HEK293 (cell line): ENCODE data around the gene ADSL.
A peak's percentile ranks its signal among the peaks of the same experiment; 100 is the strongest.

ENCODE experiments used
- CTCF ChIA-PET: fragments of 350-600 bp; formaldehyde crosslinking; extraction: SDS; loops from one replicate; lab custom pipeline; 2021; ENCODE audit warnings: antibody characterized with exemption; lab: Yijun Ruan, JAX
- POLR2A ChIA-PET: fragments of 300-600 bp; formaldehyde crosslinking; extraction: SDS; loops from one replicate; lab custom pipeline; 2020; ENCODE audit warnings: antibody characterized with exemption, inconsistent platforms; lab: Yijun Ruan, JAX
- H3K27ac ChIP-seq: fragments of 200-500 bp; sonication (Bioruptor generic); 2 replicates; pipeline ENCODE4 v1.5.1; 2014; ENCODE audit warnings: low read depth, low read length, control low read depth, inconsistent platforms; ENCODE audit errors: extremely low read depth
- H3K36me3 ChIP-seq, 2 experiments: fragments of 200-500 bp in 1 of 2; sonication (Bioruptor generic) in 1 of 2; 1 replicate in 1 of 2; 2 replicates in 1 of 2; pipeline ENCODE4 v1.5.1; 2014 to 2017; ENCODE audit warnings: inconsistent platforms in 2 of 2, low read length in 2 of 2; ENCODE audit not compliant: control insufficient read depth in 2 of 2, insufficient read depth in 1 of 2
- H3K4me1 ChIP-seq: fragments of 200-500 bp; sonication (Bioruptor generic); 2 replicates; pipeline ENCODE4 v1.5.1; 2014; ENCODE audit warnings: mild to moderate bottlenecking, low read length, inconsistent platforms; ENCODE audit not compliant: control insufficient read depth, insufficient read depth
- H3K4me3 ChIP-seq: 2 replicates; pipeline ENCODE4 v1.5.1; 2011; ENCODE audit warnings: low read depth, mild to moderate bottlenecking, control low read depth, low read length, moderate library complexity
- H3K9me3 ChIP-seq: fragments of 200-500 bp; sonication (Bioruptor generic); 2 replicates; pipeline ENCODE4 v1.5.1; 2014; ENCODE audit warnings: low read depth, low read length, inconsistent platforms; ENCODE audit not compliant: control insufficient read depth, insufficient read depth
- EGR2 ChIP-seq: fragments of 450-650 bp; formaldehyde crosslinking; IDR thresholded peaks from 2 replicates; pipeline ENCODE4 v1.5.1; 2016; ENCODE audit warnings: low read depth, missing biosample characterization, missing genetic modification characterization
- GLI2 ChIP-seq: fragments of 450-650 bp; formaldehyde crosslinking; IDR thresholded peaks from 2 replicates; pipeline ENCODE4; 2017; ENCODE audit warnings: missing biosample characterization, missing genetic modification characterization, low read depth, borderline replicate concordance
- GLIS2 ChIP-seq: fragments of 450-650 bp; formaldehyde crosslinking; IDR thresholded peaks from 2 replicates; pipeline ENCODE4 v1.5.1; 2016; ENCODE audit warnings: missing biosample characterization, missing genetic modification characterization
- KLF1 ChIP-seq: fragments of 450-650 bp; formaldehyde crosslinking; IDR thresholded peaks from 2 replicates; pipeline ENCODE4 v1.5.1; 2016; ENCODE audit warnings: missing biosample characterization, missing genetic modification characterization
- KLF10 ChIP-seq: fragments of 450-650 bp; IDR thresholded peaks from 2 replicates; pipeline ENCODE4 v1.5.1; 2018; ENCODE audit warnings: missing biosample characterization, mild to moderate bottlenecking, missing genetic modification characterization
- KLF9 ChIP-seq: fragments of 450-650 bp; formaldehyde crosslinking; IDR thresholded peaks from 2 replicates; pipeline ENCODE4 v1.5.1; 2016; ENCODE audit warnings: missing biosample characterization, missing genetic modification characterization, low read depth
- OVOL3 ChIP-seq: fragments of 450-650 bp; formaldehyde crosslinking; IDR thresholded peaks from 2 replicates; pipeline ENCODE4 v1.5.1; 2016; ENCODE audit warnings: missing biosample characterization, missing genetic modification characterization
- PATZ1 ChIP-seq: fragments of 450-650 bp; formaldehyde crosslinking; IDR thresholded peaks from 2 replicates; pipeline ENCODE4 v1.5.1; 2016; ENCODE audit warnings: missing biosample characterization, missing genetic modification characterization
- PRDM10 ChIP-seq: fragments of 450-650 bp; formaldehyde crosslinking; IDR thresholded peaks from 2 replicates; pipeline ENCODE4 v1.5.1; 2016; ENCODE audit warnings: missing biosample characterization, missing genetic modification characterization
- ZBTB20 ChIP-seq: fragments of 450-650 bp; formaldehyde crosslinking; IDR thresholded peaks from 2 replicates; pipeline ENCODE4 v1.5.1; 2016; ENCODE audit warnings: missing biosample characterization, missing genetic modification characterization
- ZBTB7A ChIP-seq: fragments of 450-650 bp; formaldehyde crosslinking; IDR thresholded peaks from 2 replicates; pipeline ENCODE4 v1.5.1; 2016; ENCODE audit warnings: low read depth, missing biosample characterization, missing genetic modification characterization
- ZNF10 ChIP-seq: fragments of 450-650 bp; formaldehyde crosslinking; IDR thresholded peaks from 2 replicates; pipeline ENCODE4 v1.5.1; 2017; ENCODE audit warnings: missing biosample characterization, missing genetic modification characterization
- ZNF121 ChIP-seq: fragments of 450-650 bp; formaldehyde crosslinking; IDR thresholded peaks from 2 replicates; pipeline ENCODE4 v1.5.1; 2016; ENCODE audit warnings: missing biosample characterization, missing genetic modification characterization
- ZNF169 ChIP-seq: fragments of 450-650 bp; formaldehyde crosslinking; IDR thresholded peaks from 2 replicates; pipeline ENCODE4 v1.5.1; 2016; ENCODE audit warnings: missing biosample characterization, missing genetic modification characterization
- ZNF341 ChIP-seq: fragments of 450-650 bp; formaldehyde crosslinking; IDR thresholded peaks from 2 replicates; pipeline ENCODE4; 2016; ENCODE audit warnings: low read depth, missing biosample characterization, missing genetic modification characterization
- ZNF362 ChIP-seq: fragments of 450-650 bp; formaldehyde crosslinking; IDR thresholded peaks from 2 replicates; pipeline ENCODE4 v1.5.1; 2016; ENCODE audit warnings: missing biosample characterization, missing genetic modification characterization
- ZNF571 ChIP-seq: fragments of 450-650 bp; formaldehyde crosslinking; IDR thresholded peaks from 2 replicates; pipeline ENCODE4 v1.5.0; 2017; ENCODE audit warnings: missing biosample characterization, missing genetic modification characterization
- ZNF677 ChIP-seq: fragments of 450-650 bp; IDR thresholded peaks from 2 replicates; pipeline ENCODE4 v1.5.0; 2018; ENCODE audit warnings: missing biosample characterization, mild to moderate bottlenecking, missing genetic modification characterization, moderate library complexity
- ZNF707 ChIP-seq: fragments of 450-650 bp; formaldehyde crosslinking; IDR thresholded peaks from 2 replicates; pipeline ENCODE4 v1.5.1; 2016; ENCODE audit warnings: missing biosample characterization, missing genetic modification characterization
- ZNF843 ChIP-seq: fragments of 450-650 bp; formaldehyde crosslinking; IDR thresholded peaks from 2 replicates; pipeline ENCODE4 v1.5.1; 2016; ENCODE audit warnings: missing biosample characterization, missing genetic modification characterization

ADSL gene

GRCh38 chr22:40341604-40342003, 4.7 kb upstream of the ADSL start:
- Histone ChIP-seq H3K27ac (no peak overlapping the region), H3K9me3 (no peaks in the 10 kb centered on the region), H3K36me3 (no peaks in the 10 kb centered on the region; a peak in 1 of 3 replicates), H3K4me3 (no peak overlapping the region)
- CTCF ChIA-PET: interaction anchor here (0.6 to 0.7 kb wide), 3 partner anchors 24 to 807 kb away, joined by 3 read pairs; no protein-coding TSS in a partner anchor
- POLR2A ChIA-PET: no interaction called here
- TF ChIP-seq KLF10 (tag by site-specific recombination) (no peak), ZNF121 (peak; percentile 93), ZBTB7A (tag by site-specific recombination) (no peak), ZNF677 (tag by site-specific recombination) (no peak)
- TF ChIP-seq, all 188 proteins: peak for 1
- H3K4me1 ChIP-seq: no peaks in the 10 kb centered on the region

- H3K36me3 ChIP-seq: peaks cover 0 to 2% of the 10 kb centered on the region in 2 experiments; a peak in 1 of 3 replicates
- H3K27ac ChIP-seq: no peak overlapping the region
- no peak for TF ChIP-seq ZNF707 (tag by site-specific recombination)
- peak; percentile 77 for TF ChIP-seq ZNF121
- TF ChIP-seq PRDM10 (tag by site-specific recombination): 0 out of 2 replicates have a peak, but pooled peaks have one; percentile 1
- TF ChIP-seq, all 188 proteins: peak for 2
- ChIA-PET POLR2A (interaction anchor here (0.6 to 1.1 kb wide), 2 partner anchors 11 to 298 kb away, joined by 4 read pairs; no protein-coding TSS in a partner anchor), CTCF (no interaction called here)
- Histone ChIP-seq H3K4me1 (peaks cover 1% of the 10 kb centered on the region; the same call in 1 of the 2 replicates), H3K4me3 (no peak overlapping the region), H3K9me3 (no peaks in the 10 kb centered on the region)
Observed at GRCh38 chr22:40342521-40342920, 3.8 kb upstream of the ADSL start.

GRCh38 chr22:40345271-40345670, 1.0 kb upstream of the ADSL start:
- H3K36me3 ChIP-seq: peaks cover 13 to 22% of the 10 kb centered on the region in 2 experiments
- H3K4me3 ChIP-seq: peak overlapping the region; percentile 92
- peak overlapping the region; percentile 92 for H3K27ac ChIP-seq
- POLR2A ChIA-PET: interaction anchor here (0.6 to 2.7 kb wide), 14 partner anchors 18 to 309 kb away, joined by 3 to 31 read pairs (median 6); partner anchors contain the start of genes SGSM3 and TNRC6B
- H3K9me3 ChIP-seq: no peaks in the 10 kb centered on the region
- H3K4me1 ChIP-seq: peaks cover 5% of the 10 kb centered on the region; the same call in 1 of the 2 replicates
- CTCF ChIA-PET: interaction anchor here (0.6 to 1.1 kb wide), 3 partner anchors 22 to 302 kb away, joined by 3 to 4 read pairs (median 3); no protein-coding TSS in a partner anchor
- TF ChIP-seq ZNF121: 0 out of 2 replicates have a peak, but pooled peaks have one; percentile 15
- no peak for TF ChIP-seq KLF9

- Histone ChIP-seq H3K4me3 (peak overlapping the region; percentile 92), H3K27ac (peak overlapping the region; percentile 92), H3K9me3 (no peaks in the 10 kb centered on the region), H3K4me1 (peaks cover 5% of the 10 kb centered on the region; the same call in 1 of the 2 replicates), H3K36me3 (peaks cover 18 to 28% of the 10 kb centered on the region in 2 experiments)
- POLR2A ChIA-PET: interaction anchor here (0.5 to 2.7 kb wide), 14 partner anchors 19 to 419 kb away, joined by 3 to 31 read pairs (median 4); partner anchors contain the start of genes SGSM3 and TNRC6B
- CTCF ChIA-PET: interaction anchor here (0.9 to 4.5 kb wide), 3 partner anchors 22 to 310 kb away, joined by 3 to 15 read pairs (median 4); no protein-coding TSS in a partner anchor
- TF ChIP-seq GLIS2 (tag by site-specific recombination): peak; percentile 28; the same call in 1 of the 2 replicates
- TF ChIP-seq OVOL3: no peak
- TF ChIP-seq ZNF10 (tag by site-specific recombination): no peak
- no peak for TF ChIP-seq ZBTB20
- 0 out of 2 replicates have a peak, but pooled peaks have one; percentile 38 for TF ChIP-seq ZNF362 (tag by site-specific recombination)
- no peak for TF ChIP-seq ZNF571 (tag by site-specific recombination)
- TF ChIP-seq KLF9: peak; percentile 34; the same call in 1 of the 2 replicates
- TF ChIP-seq ZNF169 (tag by site-specific recombination): no peak
- no peak; the same call in 1 of the 2 replicates for TF ChIP-seq KLF1 (tag by site-specific recombination)
- peak; percentile 47; the same call in 1 of the 2 replicates for TF ChIP-seq EGR2 (tag by site-specific recombination)
- TF ChIP-seq ZNF341 (tag by site-specific recombination): no peak
- TF ChIP-seq ZNF843 (tag by site-specific recombination): no peak
- peak; percentile 22; the same call in 1 of the 2 replicates for TF ChIP-seq PATZ1 (tag by site-specific recombination)
- TF ChIP-seq GLI2 (tag by site-specific recombination): no peak
Observed at GRCh38 chr22:40345815-40346184, 500 bp upstream of the ADSL start.
